Right atrium auricular region (tissue), 2 donors: ENCODE measurements around the gene WDR49. TPM values are rescaled to one million over a fixed set of nuclear protein-coding genes. Genes with fewer than 3 reads are reported as not detected.

ENCODE experiments used
- DNase-seq: peaks from one replicate; pipeline ENCODE4 v3.0.0-alpha.2; 2019; ENCODE audit warnings: low spot score
- H3K27ac ChIP-seq, 2 donors: fragments of 200-600 bp; sonication (generic); 1 replicate in 1 of 2; 2 replicates in 1 of 2; pipeline ENCODE4 v1.5.1; 2016 to 2019
- H3K27me3 ChIP-seq, 2 donors: fragments of 200-600 bp; sonication (generic); one replicate each; pipeline versions ENCODE4 v1.5.1 to v1.6.0; 2017 to 2019
- H3K36me3 ChIP-seq: fragments of 200-600 bp; sonication (generic); one replicate; pipeline ENCODE4 v1.5.1; 2016
- H3K4me1 ChIP-seq, 2 donors: fragments of 200-600 bp; sonication (generic); one replicate each; pipeline versions ENCODE4 v1.5.1 to v1.6.0; 2017 to 2019
- H3K4me3 ChIP-seq, 2 donors: fragments of 200-600 bp; sonication (generic); 1 replicate in 1 of 2; 2 replicates in 1 of 2; pipeline ENCODE4 v1.5.1; 2017 to 2019; ENCODE audit warnings: mild to moderate bottlenecking in 1 of 2, moderate library complexity in 1 of 2
- H3K9me3 ChIP-seq, 2 donors: fragments of 200-600 bp; sonication (generic); one replicate each; pipeline ENCODE4 v1.5.1; 2019
- CTCF ChIP-seq, 2 donors: fragments of 200-600 bp; sonication (generic); IDR thresholded peaks; one replicate each; pipeline ENCODE4 v1.5.1; 2019; ENCODE audit warnings: antibody characterized with exemption in 2 of 2
- total RNA-seq, 2 donors: library from RNA; depleted of rRNA; stranded (reverse); fragments of >200 nt; gene quantifications; one replicate each; pipeline ENCODE4 v1.1.0, GENCODE V29; 2016

The WDR49 gene
- total RNA-seq, 2 donors from 2014 or later: 5.5 to 14.8 TPM

GRCh38 chr3:167611718-167612117 is 42.0 kb downstream of the WDR49 start:
- Histone ChIP-seq H3K27ac (no peak overlapping the region), H3K36me3 (no peaks in the 10 kb centered on the region), H3K4me1 (no peaks in the 10 kb centered on the region), H3K9me3 (no peaks in the 10 kb centered on the region), H3K27me3 (no peaks in the 10 kb centered on the region), H3K4me3 (no peak overlapping the region)
- no peak for DNase-seq
- TF ChIP-seq CTCF (IDR thresholded peaks at IDR 0.05): no peak

GRCh38 chr3:167609156-167609555 is 44.6 kb downstream of the WDR49 start:
- no peaks in the 10 kb centered on the region for H3K36me3 ChIP-seq
- no peaks in the 10 kb centered on the region for H3K4me1 ChIP-seq
- H3K4me3 ChIP-seq: no peak overlapping the region
- no peaks in the 10 kb centered on the region for H3K27me3 ChIP-seq
- no peak for DNase-seq
- no peaks in the 10 kb centered on the region for H3K9me3 ChIP-seq
- no peak overlapping the region for H3K27ac ChIP-seq
- no peak for TF ChIP-seq CTCF (IDR thresholded peaks at IDR 0.05)

- no peaks in the 10 kb centered on the region for H3K4me1 ChIP-seq
- no peak overlapping the region for H3K4me3 ChIP-seq
- no peaks in the 10 kb centered on the region for H3K9me3 ChIP-seq
- TF ChIP-seq CTCF (IDR thresholded peaks at IDR 0.05): no peak
- H3K27ac ChIP-seq: no peak overlapping the region
- DNase-seq: no peak
- no peaks in the 10 kb centered on the region for H3K36me3 ChIP-seq
- H3K27me3 ChIP-seq: no peaks in the 10 kb centered on the region
Measured at GRCh38 chr3:167606836-167607235, 46.9 kb downstream of the WDR49 start.

- no peak for TF ChIP-seq CTCF (IDR thresholded peaks at IDR 0.05)
- Histone ChIP-seq H3K9me3 (no peaks in the 10 kb centered on the region), H3K4me1 (no peaks in the 10 kb centered on the region), H3K27me3 (no peaks in the 10 kb centered on the region), H3K4me3 (no peak overlapping the region), H3K27ac (no peak overlapping the region), H3K36me3 (no peaks in the 10 kb centered on the region)
- DNase-seq: no peak
Measured at GRCh38 chr3:167605871-167606270, 47.9 kb downstream of the WDR49 start.

- TF ChIP-seq CTCF (IDR thresholded peaks at IDR 0.05): no peak
- no peak overlapping the region for H3K27ac ChIP-seq
- no peaks in the 10 kb centered on the region for H3K36me3 ChIP-seq
- DNase-seq: no peak
- H3K9me3 ChIP-seq: no peaks in the 10 kb centered on the region
- H3K4me3 ChIP-seq: no peak overlapping the region
- H3K27me3 ChIP-seq: no peaks in the 10 kb centered on the region
- H3K4me1 ChIP-seq: no peaks in the 10 kb centered on the region
Measured at GRCh38 chr3:167602041-167602440, 51.7 kb downstream of the WDR49 start.

GRCh38 chr3:167587651-167588050 is 66.1 kb downstream of the WDR49 start:
- TF ChIP-seq CTCF (IDR thresholded peaks at IDR 0.05): no peak
- no peak for DNase-seq
- H3K9me3 ChIP-seq: no peaks in the 10 kb centered on the region
- H3K4me1 ChIP-seq: no peaks in the 10 kb centered on the region
- H3K4me3 ChIP-seq: no peak overlapping the region
- H3K36me3 ChIP-seq: no peaks in the 10 kb centered on the region
- H3K27ac ChIP-seq: no peak overlapping the region
- no peaks in the 10 kb centered on the region for H3K27me3 ChIP-seq
